Measurements from ENCODE around the gene CRLF2.

GRCh38 chrX:1222531-1223241 is 10.2 kb upstream of the CRLF2 start:
- TF ChIP-seq CTCF (IDR thresholded peaks at IDR 0.05 in 8 of 11, conservative IDR thresholded peaks at IDR 0.05 in 3 of 11) (no peak), POLR2A (IDR thresholded peaks at IDR 0.05) (no peak), POLR2AphosphoS5 (IDR thresholded peaks at IDR 0.05) (no peak)
